IMR-90 (cell line): ENCODE data around the gene CEACAM6. TPM values are rescaled to one million over a fixed set of nuclear protein-coding genes. Genes with fewer than 3 reads are reported as not detected.

Source experiments
- ATAC-seq: fragments of 200-7000 bp; cut with Tn5 transposase; 2 replicates; pipeline ENCODE4 v1.9.1; 2020; ENCODE audit warnings: low read depth, mild to moderate bottlenecking, moderate library complexity
- BruUV-seq: library from RNA; stranded (reverse); fragments of 400-500 nt; replicated peaks from 2 replicates; lab custom pipeline; 2021; lab: Mats Ljungman, UMichigan
- CTCF ChIA-PET: fragments of 300-600 bp; formaldehyde crosslinking; extraction: SDS; loops from one replicate; lab custom pipeline; 2021; ENCODE audit warnings: antibody characterized with exemption; lab: Yijun Ruan, JAX
- POLR2A ChIA-PET: fragments of 300-600 bp; sonication (Branson Sonifier 250); formaldehyde crosslinking; loops from one replicate; lab custom pipeline; 2022; ENCODE audit warnings: antibody characterized with exemption; ENCODE audit not compliant: unreplicated experiment; lab: Charles Lee
- DNase-seq: peaks from one replicate; pipeline ENCODE4 v3.0.0; 2013
- H2AFZ ChIP-seq: replicated peaks from 2 replicates; pipeline ENCODE3; 2013; ENCODE audit warnings: low read length, mild to moderate bottlenecking; ENCODE audit not compliant: poor library complexity
- H2AK5ac ChIP-seq: 2 replicates; pipeline ENCODE4 v1.6.1; 2013; ENCODE audit warnings: low read depth, low read length, inconsistent platforms
- H2AK9ac ChIP-seq: replicated peaks from 2 replicates; pipeline ENCODE3; 2013; ENCODE audit warnings: mild to moderate bottlenecking, low read depth, low read length, moderate library complexity; ENCODE audit not compliant: poor library complexity
- H2BK120ac ChIP-seq: 2 replicates; pipeline ENCODE4 v1.6.1; 2013; ENCODE audit warnings: low read depth, low read length, inconsistent platforms
- H2BK15ac ChIP-seq: 3 replicates; pipeline ENCODE4 v1.6.1; 2013; ENCODE audit warnings: low read depth, low read length, inconsistent platforms
- H2BK20ac ChIP-seq: 2 replicates; pipeline ENCODE4 v1.6.1; 2013; ENCODE audit warnings: low read depth, mild to moderate bottlenecking, inconsistent platforms, low read length, moderate library complexity
- H2BK5ac ChIP-seq: 2 replicates; pipeline ENCODE4 v1.6.1; 2013; ENCODE audit warnings: mild to moderate bottlenecking, low read depth, low read length, inconsistent platforms; ENCODE audit not compliant: poor library complexity, severe bottlenecking
- H3K14ac ChIP-seq: replicated peaks from 2 replicates; pipeline ENCODE4 v1.6.1; 2013; ENCODE audit warnings: low read depth, low read length, inconsistent platforms
- H3K18ac ChIP-seq: 2 replicates; pipeline ENCODE4 v1.6.1; 2013; ENCODE audit warnings: low read depth, low read length, control low read depth
- H3K23ac ChIP-seq: 2 replicates; pipeline ENCODE4 v1.6.1; 2013; ENCODE audit warnings: low read depth, low read length, inconsistent platforms
- H3K27ac ChIP-seq: 2 replicates; pipeline ENCODE4 v1.5.1; 2013; ENCODE audit warnings: mild to moderate bottlenecking, control low read depth, low read length; ENCODE audit not compliant: insufficient read depth
- H3K27me3 ChIP-seq: 2 replicates; pipeline ENCODE4 v1.6.1; 2013; ENCODE audit warnings: low read length; ENCODE audit not compliant: control insufficient read depth, insufficient read depth
- H3K36me3 ChIP-seq: 2 replicates; pipeline ENCODE4 v1.6.1; 2013; ENCODE audit warnings: low read length, mixed read lengths; ENCODE audit not compliant: control insufficient read depth, insufficient read depth
- H3K4ac ChIP-seq: 2 replicates; pipeline ENCODE4 v1.6.1; 2013; ENCODE audit warnings: low read depth, low read length, inconsistent platforms
- H3K4me1 ChIP-seq: 2 replicates; pipeline ENCODE4 v1.6.1; 2013; ENCODE audit warnings: low read length, mixed read lengths; ENCODE audit not compliant: control insufficient read depth, insufficient read depth
- H3K4me2 ChIP-seq: 2 replicates; pipeline ENCODE4 v1.6.1; 2013; ENCODE audit warnings: low read depth, mild to moderate bottlenecking, control low read depth, low read length, moderate library complexity
- H3K4me3 ChIP-seq: 2 replicates; pipeline ENCODE4 v1.5.1; 2013; ENCODE audit warnings: low read depth, mild to moderate bottlenecking, control low read depth, low read length, moderate library complexity; ENCODE audit not compliant: insufficient read depth
- H3K56ac ChIP-seq: 2 replicates; pipeline ENCODE4 v1.6.1; 2013; ENCODE audit warnings: low read length, inconsistent platforms; ENCODE audit not compliant: insufficient read depth; ENCODE audit errors: extremely low read depth
- H3K79me1 ChIP-seq, 2 experiments: 2 replicates each; pipeline ENCODE4 v1.6.1; 2013; ENCODE audit warnings: low read length in 2 of 2, inconsistent platforms in 1 of 2, low read depth in 1 of 2
- H3K9ac ChIP-seq: 2 replicates; pipeline ENCODE4 v1.6.1; 2013; ENCODE audit warnings: low read depth, low read length, control low read depth
- H3K9me1 ChIP-seq: 2 replicates; pipeline ENCODE4 v1.6.1; 2013; ENCODE audit warnings: low read length, inconsistent platforms; ENCODE audit not compliant: insufficient read depth
- H3K9me3 ChIP-seq: 2 replicates; pipeline ENCODE4 v1.6.1; 2013; ENCODE audit warnings: low read length; ENCODE audit not compliant: control insufficient read depth, insufficient read depth
- H4K20me1 ChIP-seq: 2 replicates; pipeline ENCODE4 v1.6.1; 2013; ENCODE audit warnings: low read length, inconsistent platforms; ENCODE audit not compliant: insufficient read depth
- H4K5ac ChIP-seq: 2 replicates; pipeline ENCODE4 v1.6.1; 2013; ENCODE audit warnings: mild to moderate bottlenecking, low read depth, low read length, control low read depth
- H4K8ac ChIP-seq, 2 experiments: 2 replicates each; pipeline ENCODE4 v1.6.1; 2013; ENCODE audit warnings: low read depth in 2 of 2, low read length in 2 of 2, control low read depth in 1 of 2, inconsistent platforms in 1 of 2
- H4K91ac ChIP-seq: 2 replicates; pipeline ENCODE4 v1.6.1; 2013; ENCODE audit warnings: low read depth, low read length, inconsistent platforms; ENCODE audit not compliant: insufficient read depth
- BHLHE40 ChIP-seq: fragments of 150-350 bp; IDR thresholded peaks from 2 replicates; pipeline ENCODE4 v1.6.1; 2016; ENCODE audit warnings: mild to moderate bottlenecking, low read depth, low read length
- CEBPB ChIP-seq: IDR thresholded peaks from 2 replicates; pipeline ENCODE4 v1.6.1; 2012; ENCODE audit warnings: low read depth, low read length, improper control_type of control experiment
- CHD1 ChIP-seq: IDR thresholded peaks from 2 replicates; pipeline ENCODE4 v1.6.1; 2012; ENCODE audit warnings: low read depth, low read length, improper control_type of control experiment
- FOS ChIP-seq: fragments of 150-350 bp; IDR thresholded peaks from 2 replicates; pipeline ENCODE4 v1.6.1; 2016; ENCODE audit warnings: low read depth, low read length
- MAFK ChIP-seq: IDR thresholded peaks from 2 replicates; pipeline ENCODE4 v1.6.1; 2012; ENCODE audit warnings: low read depth, low read length, improper control_type of control experiment
- MAZ ChIP-seq: IDR thresholded peaks from 2 replicates; pipeline ENCODE4 v1.6.1; 2012; ENCODE audit warnings: low read depth, mild to moderate bottlenecking, low read length, improper control_type of control experiment, moderate library complexity, borderline replicate concordance
- MXI1 ChIP-seq: IDR thresholded peaks from 2 replicates; pipeline ENCODE4 v1.6.1; 2012; ENCODE audit warnings: low read depth, mild to moderate bottlenecking, low read length, moderate library complexity, borderline replicate concordance
- NFE2L2 ChIP-seq: fragments of 150-350 bp; IDR thresholded peaks from 2 replicates; pipeline ENCODE4 v1.6.1; 2016; ENCODE audit warnings: low read depth, mild to moderate bottlenecking, low read length
- POLR2A ChIP-seq: IDR thresholded peaks from 2 replicates; pipeline ENCODE4 v1.6.1; 2012; ENCODE audit warnings: mild to moderate bottlenecking, low read depth, low read length
- RAD21 ChIP-seq: IDR thresholded peaks from 2 replicates; pipeline ENCODE4 v1.6.1; 2012; ENCODE audit warnings: low read length, improper control_type of control experiment
- RCOR1 ChIP-seq: IDR thresholded peaks from 2 replicates; pipeline ENCODE4 v1.6.1; 2012; ENCODE audit warnings: mild to moderate bottlenecking, low read length, improper control_type of control experiment; ENCODE audit not compliant: insufficient replicate concordance
- RFX5 ChIP-seq: IDR thresholded peaks from 2 replicates; pipeline ENCODE4 v1.8.0; 2012; ENCODE audit warnings: low read depth, mild to moderate bottlenecking, low read length, moderate library complexity
- WGBS, 2 experiments: methylation state at CpG; one replicate each; pipeline versions ENCODE4 v1.1.5 to v1.1.7; 2013; ENCODE audit warnings: missing lambda C conversion rate in 2 of 2; ENCODE audit not compliant: insufficient read length in 1 of 2; ENCODE audit errors: extremely low coverage in 2 of 2; 5-methylcytosine and 5-hydroxymethylcytosine counted together
- dilution Hi-C: fragments of 300-500 bp; cut with HindIII; formaldehyde crosslinking; loops from one replicate; pipeline ENCODE4 v1.14.3; 2018; ENCODE audit warnings: low sequenced_read_pairs; ENCODE audit not compliant: unreplicated experiment
- in situ Hi-C: fragments of 300-500 bp; cut with MboI; formaldehyde crosslinking; loops from 3 replicates; pipeline ENCODE4 v1.14.3; 2019; ENCODE audit warnings: low sequenced_read_pairs, inconsistent platforms, mixed read lengths
- intact Hi-C: fragments of 100-400 bp; cut with micrococcal nuclease; formaldehyde crosslinking; loops from 2 replicates; pipeline ENCODE4 v1.10.0; 2022
- polyA plus RNA-seq, 3 experiments: library from polyadenylated mRNA; depleted of rRNA; stranded (reverse); fragments of >200 nt; gene quantifications; 2 replicates each; pipeline ENCODE4 v1.2.3, GENCODE V29; 2012; ENCODE audit warnings: low replicate concordance in 1 of 3
- total RNA-seq: library from RNA; depleted of rRNA; stranded (reverse); fragments of >200 nt; gene quantifications from 2 replicates; pipeline ENCODE4 v1.2.3, GENCODE V29; 2012
- TF ChIP-seq, protein P1 (sequence below): fragments of 150-350 bp; IDR thresholded peaks from 2 replicates; pipeline ENCODE4 v1.6.1; 2016; ENCODE audit warnings: low read depth, mild to moderate bottlenecking, low read length, moderate library complexity, borderline replicate concordance
- TF ChIP-seq, protein P2 (sequence below): conservative IDR thresholded peaks from 2 replicates; pipeline ENCODE4 v1.5.1; 2012; ENCODE audit warnings: mild to moderate bottlenecking, low read depth, low read length, improper control_type of control experiment
- TF ChIP-seq, protein P3 (sequence below): fragments of 150-350 bp; IDR thresholded peaks from 2 replicates; pipeline ENCODE4 v1.6.1; 2017; ENCODE audit warnings: mild to moderate bottlenecking, antibody characterized with exemption, low read length, low read depth

Gene CEACAM6
- total and polyA plus RNA-seq, 2 of the 4 experiments (the other 2 are of a cell fraction): not detected

DNA sequence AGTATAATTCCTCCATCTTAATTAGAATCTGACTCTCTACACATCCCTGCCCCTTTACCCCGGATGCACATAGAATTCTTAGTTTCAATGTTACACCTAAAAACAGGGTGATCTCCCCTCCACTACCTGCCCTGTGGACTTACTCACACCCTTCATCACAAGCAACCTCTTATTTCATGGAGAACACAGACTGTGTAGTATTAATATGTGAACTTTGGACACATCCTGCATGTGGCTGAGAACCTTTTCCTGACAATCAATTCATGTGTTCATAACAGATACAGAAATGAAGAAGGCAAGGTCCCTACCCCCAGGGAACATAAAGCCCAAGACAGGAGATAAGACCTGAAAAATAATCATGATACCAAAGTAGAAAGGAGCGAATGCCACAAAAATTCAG lies 11.8 kb downstream of the CEACAM6 start:
- no peak overlapping the region for H3K4ac ChIP-seq
- CTCF ChIA-PET: no interaction called here
- H3K36me3 ChIP-seq: no peaks in the 10 kb centered on the region
- no peaks in the 10 kb centered on the region for H3K9me3 ChIP-seq
- H2BK120ac ChIP-seq: no peak overlapping the region
- H4K8ac ChIP-seq: no peak overlapping the region
- no peak overlapping the region for H2BK5ac ChIP-seq
- H3K56ac ChIP-seq: no peak overlapping the region
- H3K4me3 ChIP-seq: no peak overlapping the region
- no peak overlapping the region for H3K14ac ChIP-seq
- H3K23ac ChIP-seq: no peak overlapping the region
- no peak overlapping the region for H3K18ac ChIP-seq
- no peak overlapping the region for H2AK9ac ChIP-seq
- H3K9ac ChIP-seq: no peak overlapping the region
- no peak for ATAC-seq
- no CpG with 5 or more reads among the region's 2 CpGs for WGBS, 2 experiments
- H4K5ac ChIP-seq: no peak overlapping the region
- no peak overlapping the region for H4K91ac ChIP-seq
- no peak overlapping the region for H3K27ac ChIP-seq
- no peak overlapping the region for H3K4me2 ChIP-seq
- no peaks in the 10 kb centered on the region for H3K79me1 ChIP-seq
- TF ChIP-seq POLR2A (no peak), RFX5 (no peak), BHLHE40 (no peak), NFE2L2 (no peak), RCOR1 (no peak), CHD1 (no peak), FOS (no peak), RAD21 (no peak), MAZ (no peak), CEBPB (no peak), MXI1 (no peak), MAFK (no peak)
- TF ChIP-seq, protein P1, sequence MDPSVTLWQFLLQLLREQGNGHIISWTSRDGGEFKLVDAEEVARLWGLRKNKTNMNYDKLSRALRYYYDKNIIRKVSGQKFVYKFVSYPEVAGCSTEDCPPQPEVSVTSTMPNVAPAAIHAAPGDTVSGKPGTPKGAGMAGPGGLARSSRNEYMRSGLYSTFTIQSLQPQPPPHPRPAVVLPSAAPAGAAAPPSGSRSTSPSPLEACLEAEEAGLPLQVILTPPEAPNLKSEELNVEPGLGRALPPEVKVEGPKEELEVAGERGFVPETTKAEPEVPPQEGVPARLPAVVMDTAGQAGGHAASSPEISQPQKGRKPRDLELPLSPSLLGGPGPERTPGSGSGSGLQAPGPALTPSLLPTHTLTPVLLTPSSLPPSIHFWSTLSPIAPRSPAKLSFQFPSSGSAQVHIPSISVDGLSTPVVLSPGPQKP: no peak
- TF ChIP-seq, protein P2, sequence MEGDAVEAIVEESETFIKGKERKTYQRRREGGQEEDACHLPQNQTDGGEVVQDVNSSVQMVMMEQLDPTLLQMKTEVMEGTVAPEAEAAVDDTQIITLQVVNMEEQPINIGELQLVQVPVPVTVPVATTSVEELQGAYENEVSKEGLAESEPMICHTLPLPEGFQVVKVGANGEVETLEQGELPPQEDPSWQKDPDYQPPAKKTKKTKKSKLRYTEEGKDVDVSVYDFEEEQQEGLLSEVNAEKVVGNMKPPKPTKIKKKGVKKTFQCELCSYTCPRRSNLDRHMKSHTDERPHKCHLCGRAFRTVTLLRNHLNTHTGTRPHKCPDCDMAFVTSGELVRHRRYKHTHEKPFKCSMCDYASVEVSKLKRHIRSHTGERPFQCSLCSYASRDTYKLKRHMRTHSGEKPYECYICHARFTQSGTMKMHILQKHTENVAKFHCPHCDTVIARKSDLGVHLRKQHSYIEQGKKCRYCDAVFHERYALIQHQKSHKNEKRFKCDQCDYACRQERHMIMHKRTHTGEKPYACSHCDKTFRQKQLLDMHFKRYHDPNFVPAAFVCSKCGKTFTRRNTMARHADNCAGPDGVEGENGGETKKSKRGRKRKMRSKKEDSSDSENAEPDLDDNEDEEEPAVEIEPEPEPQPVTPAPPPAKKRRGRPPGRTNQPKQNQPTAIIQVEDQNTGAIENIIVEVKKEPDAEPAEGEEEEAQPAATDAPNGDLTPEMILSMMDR: no peak
- TF ChIP-seq, protein P3, sequence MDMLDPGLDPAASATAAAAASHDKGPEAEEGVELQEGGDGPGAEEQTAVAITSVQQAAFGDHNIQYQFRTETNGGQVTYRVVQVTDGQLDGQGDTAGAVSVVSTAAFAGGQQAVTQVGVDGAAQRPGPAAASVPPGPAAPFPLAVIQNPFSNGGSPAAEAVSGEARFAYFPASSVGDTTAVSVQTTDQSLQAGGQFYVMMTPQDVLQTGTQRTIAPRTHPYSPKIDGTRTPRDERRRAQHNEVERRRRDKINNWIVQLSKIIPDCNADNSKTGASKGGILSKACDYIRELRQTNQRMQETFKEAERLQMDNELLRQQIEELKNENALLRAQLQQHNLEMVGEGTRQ: no peak
- DNase-seq: no peak
- intact Hi-C loops: no loop called here
- no peaks in the 10 kb centered on the region for H3K4me1 ChIP-seq
- H2AK5ac ChIP-seq: no peak overlapping the region
- H3K27me3 ChIP-seq: no peaks in the 10 kb centered on the region; the same call in 1 of the 2 replicates
- no peak overlapping the region for H2BK15ac ChIP-seq
- POLR2A ChIA-PET: no interaction called here
- in situ Hi-C loops: no loop called here
- no peaks in the 10 kb centered on the region for H3K9me1 ChIP-seq
- no peaks in the 10 kb centered on the region for H4K20me1 ChIP-seq
- no peak overlapping the region for H2AFZ ChIP-seq
- no TSS peak for BruUV-seq
- dilution Hi-C loops: no loop called here
- no peak overlapping the region for H2BK20ac ChIP-seq
